ENCODE results near the gene DRAP1.

GRCh38 chr11:65925397-65925796 is 6.2 kb downstream of the DRAP1 start:
- TF ChIP-seq, protein P1, sequence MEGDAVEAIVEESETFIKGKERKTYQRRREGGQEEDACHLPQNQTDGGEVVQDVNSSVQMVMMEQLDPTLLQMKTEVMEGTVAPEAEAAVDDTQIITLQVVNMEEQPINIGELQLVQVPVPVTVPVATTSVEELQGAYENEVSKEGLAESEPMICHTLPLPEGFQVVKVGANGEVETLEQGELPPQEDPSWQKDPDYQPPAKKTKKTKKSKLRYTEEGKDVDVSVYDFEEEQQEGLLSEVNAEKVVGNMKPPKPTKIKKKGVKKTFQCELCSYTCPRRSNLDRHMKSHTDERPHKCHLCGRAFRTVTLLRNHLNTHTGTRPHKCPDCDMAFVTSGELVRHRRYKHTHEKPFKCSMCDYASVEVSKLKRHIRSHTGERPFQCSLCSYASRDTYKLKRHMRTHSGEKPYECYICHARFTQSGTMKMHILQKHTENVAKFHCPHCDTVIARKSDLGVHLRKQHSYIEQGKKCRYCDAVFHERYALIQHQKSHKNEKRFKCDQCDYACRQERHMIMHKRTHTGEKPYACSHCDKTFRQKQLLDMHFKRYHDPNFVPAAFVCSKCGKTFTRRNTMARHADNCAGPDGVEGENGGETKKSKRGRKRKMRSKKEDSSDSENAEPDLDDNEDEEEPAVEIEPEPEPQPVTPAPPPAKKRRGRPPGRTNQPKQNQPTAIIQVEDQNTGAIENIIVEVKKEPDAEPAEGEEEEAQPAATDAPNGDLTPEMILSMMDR (IDR thresholded peaks at IDR 0.05) = no peak
- TF ChIP-seq POLR2A (IDR thresholded peaks at IDR 0.05) = no peak
